Colonic mucosa (tissue), 4 donors: ENCODE data around the gene SNRNP25. TPM values are rescaled to one million over a fixed set of nuclear protein-coding genes. Genes with fewer than 3 reads are reported as not detected.
A peak's percentile ranks its signal among the peaks of the same experiment; 100 is the strongest.
"Not testable (repeated sequence)": the region's sequence is repeated elsewhere in the genome, so short reads cannot be mapped to it uniquely, and the experiment has no call there.

Experiments used
- DNase-seq: peaks from one replicate; pipeline ENCODE4 v3.0.0-alpha.2; 2020
- H3K27ac ChIP-seq: fragments of 200-600 bp; one replicate; pipeline ENCODE4 v1.8.0; 2021
- H3K27me3 ChIP-seq: fragments of 200-600 bp; one replicate; pipeline ENCODE4 v1.8.0; 2021
- H3K36me3 ChIP-seq: fragments of 200-600 bp; one replicate; pipeline ENCODE4 v1.8.0; 2021
- H3K4me1 ChIP-seq: fragments of 200-600 bp; one replicate; pipeline ENCODE4 v1.8.0; 2021; ENCODE audit warnings: mild to moderate bottlenecking
- H3K4me3 ChIP-seq: fragments of 200-600 bp; one replicate; pipeline ENCODE4 v1.8.0; 2021
- H3K9ac ChIP-seq, 2 donors: one replicate each; pipeline ENCODE4 v1.7.0; 2013; ENCODE audit warnings: control low read depth in 2 of 2, low read depth in 2 of 2, low read length in 2 of 2
- H3K9me3 ChIP-seq: fragments of 200-600 bp; one replicate; pipeline ENCODE4 v1.8.0; 2021
- CTCF ChIP-seq: fragments of 200-600 bp; IDR thresholded peaks from one replicate; pipeline ENCODE4 v1.8.0; 2022; ENCODE audit warnings: antibody characterized with exemption, mild to moderate bottlenecking
- intact Hi-C: fragments of 100-400 bp; cut with DNase I; formaldehyde crosslinking; loops from one replicate; pipeline ENCODE4 v1.14.1; 2022
- total RNA-seq, 2 donors: library from RNA; stranded (reverse); fragmentation: NEBNext Ultra II Directional in 1 of 2; extraction: Animal tissue kit (Norgen Biotek cat#: 25700) in 1 of 2; gene quantifications; one replicate each; pipeline ENCODE4 v1.2.1, GENCODE V29; 2021
- donor health status: healthy.
- donor health status: DM: no; HTN: no; CAD: no.
- donor health status: DM: no; HTN: no; CAD: no.

SNRNP25 gene
- total RNA-seq, 2 donors from 2014 or later: 20.6 to 48.3 TPM

DNA sequence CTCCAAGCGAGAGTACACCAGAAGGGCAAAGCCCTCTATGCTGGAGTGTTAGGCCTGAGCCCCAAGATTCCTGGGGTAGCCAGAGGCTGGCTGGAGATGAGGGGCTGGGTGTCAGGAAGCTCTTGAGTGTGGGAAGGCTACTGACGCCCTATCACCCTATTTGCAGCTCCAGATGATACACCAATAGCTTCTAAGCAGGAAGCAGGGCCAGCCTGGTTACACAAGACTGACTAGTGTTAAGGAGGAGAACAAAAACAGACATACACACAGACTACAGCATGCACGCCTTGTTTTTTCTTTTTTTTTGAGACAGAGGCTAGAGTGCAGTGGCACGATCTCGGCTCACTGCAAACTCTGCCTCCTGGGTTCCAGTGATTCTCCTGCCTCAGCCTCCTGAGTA, 16.1 kb upstream of the SNRNP25 start:
- H3K36me3 ChIP-seq: no peaks in the 10 kb centered on the region
- no peaks in the 10 kb centered on the region for H3K27me3 ChIP-seq
- no peak overlapping the region for H3K27ac ChIP-seq
- H3K9me3 ChIP-seq: no peaks in the 10 kb centered on the region
- intact Hi-C loops: no loop called here
- peaks cover 7% of the 10 kb centered on the region for H3K4me1 ChIP-seq
- no peak overlapping the region for H3K4me3 ChIP-seq
- TF ChIP-seq CTCF: no peak
- no peak overlapping the region for H3K9ac ChIP-seq
- no peak for DNase-seq

GRCh38 chr16:38206-38605, 15.4 kb upstream of the SNRNP25 start:
- H3K36me3 ChIP-seq, H3K9ac ChIP-seq, intact Hi-C loops, DNase-seq, H3K4me3 ChIP-seq, H3K4me1 ChIP-seq, H3K27me3 ChIP-seq, H3K27ac ChIP-seq, H3K9me3 ChIP-seq: not testable (repeated sequence)

DNA sequence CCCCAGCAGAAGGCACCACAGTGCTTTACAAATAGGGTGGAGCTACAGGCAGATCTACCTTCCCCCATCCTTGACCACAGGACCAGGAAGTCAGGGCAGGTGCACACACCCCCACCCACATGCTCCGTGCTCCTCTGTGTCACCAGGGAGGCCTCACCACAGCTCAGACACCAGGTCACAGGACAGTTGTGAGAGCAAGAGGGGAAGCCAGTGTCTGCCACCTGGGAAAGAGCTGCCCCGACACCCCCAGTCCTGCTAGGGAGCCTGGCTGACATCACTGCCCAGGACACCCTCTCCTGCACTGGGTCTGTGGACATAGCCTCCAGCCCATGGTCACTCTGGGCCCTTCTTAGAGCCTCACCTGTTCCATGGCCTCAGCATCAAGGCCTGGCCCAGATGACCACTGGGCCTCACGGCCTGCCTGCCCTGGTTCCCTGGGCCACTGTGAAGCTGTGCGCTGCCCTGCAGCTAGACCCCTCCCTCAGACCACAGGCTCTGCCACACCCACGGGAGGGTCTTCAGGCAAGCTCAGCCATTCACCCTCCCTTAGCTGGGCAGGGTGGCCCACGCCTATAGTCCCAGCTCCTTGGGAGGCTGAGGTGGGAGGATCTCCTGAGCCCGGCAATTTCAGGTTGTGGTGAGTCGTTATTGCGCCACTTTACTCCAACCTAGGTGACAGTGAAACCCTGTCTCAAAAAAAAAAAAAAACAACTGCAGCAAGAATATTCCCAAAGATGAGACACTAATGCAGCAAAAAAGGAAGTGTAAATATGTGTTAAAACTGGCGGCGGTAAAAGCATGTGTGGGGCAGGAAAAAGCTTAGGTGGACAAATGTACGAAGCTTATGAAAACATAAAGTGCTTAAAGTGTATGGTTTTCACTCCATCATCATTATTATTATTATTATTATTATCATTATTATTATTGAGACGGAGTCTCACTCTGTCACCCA, 14.4 kb upstream of the SNRNP25 start:
- Histone ChIP-seq H3K4me3 (no peak overlapping the region), H3K9ac (peak overlapping the region in 1 of 2 donors; percentile 54), H3K4me1 (peaks cover 7% of the 10 kb centered on the region), H3K36me3 (no peaks in the 10 kb centered on the region), H3K9me3 (no peaks in the 10 kb centered on the region), H3K27me3 (no peaks in the 10 kb centered on the region), H3K27ac (peak overlapping the region; percentile 53)
- intact Hi-C loops: no loop called here
- peak; percentile 81 for DNase-seq
- no peak for TF ChIP-seq CTCF

DNA sequence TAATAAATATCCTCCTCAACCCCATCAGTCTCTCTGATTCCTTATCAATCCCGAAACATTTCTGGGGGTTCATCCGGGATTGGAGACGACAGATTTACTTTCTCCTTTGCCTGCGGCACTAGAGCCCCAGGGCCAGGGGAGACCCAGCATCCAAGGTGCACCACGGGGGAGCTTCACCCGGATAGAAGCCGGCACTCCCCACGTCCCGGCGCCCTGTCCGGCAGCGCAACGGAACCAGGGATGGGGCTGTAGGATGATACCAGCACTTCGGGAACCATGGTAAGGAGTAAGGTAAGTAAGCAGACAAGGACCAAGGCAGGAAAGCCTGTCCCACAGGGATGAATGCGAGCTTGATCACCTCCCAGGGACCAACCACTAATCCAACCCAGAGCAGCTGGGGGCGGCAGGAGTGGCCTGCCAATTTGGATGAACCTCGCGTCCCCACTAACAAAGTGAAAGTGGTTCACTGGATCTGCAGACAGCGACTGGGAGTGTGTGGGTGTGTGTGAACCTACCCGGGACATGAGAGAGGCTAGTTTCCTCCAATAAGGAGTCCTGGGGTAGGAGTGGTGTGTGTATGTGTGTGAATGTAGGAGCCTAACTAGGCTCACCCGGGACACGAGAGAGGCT, 12.1 kb upstream of the SNRNP25 start:
- no peaks in the 10 kb centered on the region for H3K9me3 ChIP-seq
- no peak overlapping the region for H3K4me3 ChIP-seq
- intact Hi-C loops: no loop called here
- no peaks in the 10 kb centered on the region for H3K27me3 ChIP-seq
- H3K4me1 ChIP-seq: peaks cover 7% of the 10 kb centered on the region
- DNase-seq: no peak
- no peak overlapping the region for H3K27ac ChIP-seq
- no peaks in the 10 kb centered on the region for H3K36me3 ChIP-seq
- H3K9ac ChIP-seq: no peak overlapping the region
- TF ChIP-seq CTCF: no peak

- H3K9ac ChIP-seq: no peak overlapping the region
- no peak overlapping the region for H3K27ac ChIP-seq
- H3K9me3 ChIP-seq: no peaks in the 10 kb centered on the region
- H3K27me3 ChIP-seq: no peaks in the 10 kb centered on the region
- H3K4me1 ChIP-seq: peaks cover 7% of the 10 kb centered on the region
- no peaks in the 10 kb centered on the region for H3K36me3 ChIP-seq
- H3K4me3 ChIP-seq: no peak overlapping the region
- no peak for DNase-seq
- no peak for TF ChIP-seq CTCF
- intact Hi-C loops: no loop called here
These were observed 11.6 kb upstream of the SNRNP25 start for GRCh38 chr16:42069-42457.

DNA sequence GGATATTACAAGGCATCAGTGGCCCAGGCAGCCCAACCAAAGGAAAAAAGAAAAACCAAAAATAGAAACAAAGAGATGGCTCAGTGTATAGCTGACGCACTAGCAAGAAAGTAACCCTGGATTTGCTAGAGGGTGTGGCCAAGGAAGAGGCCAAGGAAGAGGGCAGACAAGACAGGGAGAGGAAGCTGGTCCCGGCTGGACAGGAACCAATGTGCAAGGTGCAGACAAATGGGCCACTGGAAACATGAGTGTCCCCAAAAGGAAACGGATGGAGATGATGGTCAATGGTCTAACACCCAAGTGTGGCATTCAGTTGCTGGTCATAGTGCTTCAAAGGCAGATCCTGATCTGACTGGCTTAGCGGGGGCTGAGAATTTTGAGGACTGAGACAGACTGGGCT, 10.9 kb upstream of the SNRNP25 start:
- intact Hi-C loops: no loop called here
- no peaks in the 10 kb centered on the region for H3K36me3 ChIP-seq
- no peak for TF ChIP-seq CTCF
- H3K9ac ChIP-seq: no peak overlapping the region
- H3K4me3 ChIP-seq: no peak overlapping the region
- no peaks in the 10 kb centered on the region for H3K9me3 ChIP-seq
- DNase-seq: no peak
- H3K27me3 ChIP-seq: no peaks in the 10 kb centered on the region
- no peak overlapping the region for H3K27ac ChIP-seq
- peaks cover 7% of the 10 kb centered on the region for H3K4me1 ChIP-seq
